Hepatocyte (in vitro differentiated cells): ENCODE results near the gene PLOD1.

Experiments used
- EZH2 ChIP-seq: fragments of 200-600 bp; sonication (generic); IDR thresholded peaks from 2 replicates; pipeline ENCODE4 v1.6.1; 2016; ENCODE audit warnings: antibody characterized with exemption, mild to moderate bottlenecking, borderline replicate concordance
- EZH2phosphoT487 ChIP-seq: fragments of 200-600 bp; sonication (generic); IDR thresholded peaks from one replicate; pipeline ENCODE4 v1.6.1; 2018; ENCODE audit warnings: antibody characterized with exemption, mild to moderate bottlenecking, low read depth, moderate library complexity; ENCODE audit not compliant: unreplicated experiment, severe bottlenecking
- TF ChIP-seq, protein P1 (sequence below): fragments of 200-600 bp; sonication (generic); IDR thresholded peaks from 2 replicates; pipeline ENCODE4 v1.5.1; 2016; ENCODE audit warnings: antibody characterized with exemption, mild to moderate bottlenecking; ENCODE audit not compliant: poor library complexity

DNA sequence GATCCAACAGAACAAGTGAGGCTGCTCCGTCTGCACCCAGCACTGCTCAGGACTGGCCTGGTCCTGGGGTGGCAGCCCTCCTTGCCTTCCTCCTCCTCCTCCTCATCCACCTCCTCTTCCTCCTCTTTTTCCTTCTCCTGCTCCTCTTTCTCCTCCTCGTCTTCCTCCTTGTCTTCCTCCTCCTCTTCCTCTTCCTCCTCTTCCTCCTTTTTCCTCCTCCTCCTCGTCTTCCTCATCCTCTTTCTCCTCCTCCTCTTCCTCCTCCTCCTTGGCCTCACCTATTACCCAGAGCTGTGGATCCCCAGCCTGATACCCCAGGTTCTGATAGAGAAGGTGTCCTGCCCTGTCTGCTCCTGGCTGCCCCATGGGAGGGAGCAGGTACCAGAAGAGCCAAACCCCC lies 29.1 kb downstream of the PLOD1 start:
- TF ChIP-seq, protein P1, sequence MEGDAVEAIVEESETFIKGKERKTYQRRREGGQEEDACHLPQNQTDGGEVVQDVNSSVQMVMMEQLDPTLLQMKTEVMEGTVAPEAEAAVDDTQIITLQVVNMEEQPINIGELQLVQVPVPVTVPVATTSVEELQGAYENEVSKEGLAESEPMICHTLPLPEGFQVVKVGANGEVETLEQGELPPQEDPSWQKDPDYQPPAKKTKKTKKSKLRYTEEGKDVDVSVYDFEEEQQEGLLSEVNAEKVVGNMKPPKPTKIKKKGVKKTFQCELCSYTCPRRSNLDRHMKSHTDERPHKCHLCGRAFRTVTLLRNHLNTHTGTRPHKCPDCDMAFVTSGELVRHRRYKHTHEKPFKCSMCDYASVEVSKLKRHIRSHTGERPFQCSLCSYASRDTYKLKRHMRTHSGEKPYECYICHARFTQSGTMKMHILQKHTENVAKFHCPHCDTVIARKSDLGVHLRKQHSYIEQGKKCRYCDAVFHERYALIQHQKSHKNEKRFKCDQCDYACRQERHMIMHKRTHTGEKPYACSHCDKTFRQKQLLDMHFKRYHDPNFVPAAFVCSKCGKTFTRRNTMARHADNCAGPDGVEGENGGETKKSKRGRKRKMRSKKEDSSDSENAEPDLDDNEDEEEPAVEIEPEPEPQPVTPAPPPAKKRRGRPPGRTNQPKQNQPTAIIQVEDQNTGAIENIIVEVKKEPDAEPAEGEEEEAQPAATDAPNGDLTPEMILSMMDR, result no peak
- no peak for TF ChIP-seq EZH2phosphoT487
- TF ChIP-seq EZH2, result no peak
